Coronary artery (tissue), 2 donors: ENCODE measurements around the gene KLF14.
"Not testable (repeated sequence)": the region's sequence is repeated elsewhere in the genome, so short reads cannot be mapped to it uniquely, and the experiment has no call there.

Source experiments
- DNase-seq: peaks from one replicate; pipeline ENCODE4 v3.0.0-alpha.2; 2017; ENCODE audit warnings: low spot score
- H3K27ac ChIP-seq, 2 donors: fragments of 200-600 bp; sonication (generic); one replicate each; pipeline ENCODE4 v1.5.1; 2016 to 2019
- H3K4me3 ChIP-seq: fragments of 200-600 bp; sonication (generic); 2 replicates; pipeline ENCODE4 v1.5.1; 2016; ENCODE audit warnings: mild to moderate bottlenecking, moderate library complexity
- CTCF ChIP-seq: fragments of 200-600 bp; sonication (generic); IDR thresholded peaks from one replicate; pipeline ENCODE4 v1.5.1; 2019; ENCODE audit warnings: antibody characterized with exemption

Gene KLF14

GRCh38 chr7:130695840-130696239 lies 38.2 kb downstream of the KLF14 start:
- Histone ChIP-seq H3K4me3 (no peak overlapping the region), H3K27ac (no peak overlapping the region)
- no peak for DNase-seq
- no peak for TF ChIP-seq CTCF

GRCh38 chr7:130692396-130692795 lies 41.6 kb downstream of the KLF14 start:
- H3K4me3 ChIP-seq, DNase-seq, H3K27ac ChIP-seq: not testable (repeated sequence)

GRCh38 chr7:130689683-130690082 lies 44.3 kb downstream of the KLF14 start:
- H3K27ac ChIP-seq: no peak overlapping the region
- no peak for TF ChIP-seq CTCF
- no peak overlapping the region for H3K4me3 ChIP-seq
- DNase-seq: no peak

GRCh38 chr7:130683026-130683425 lies 51.0 kb downstream of the KLF14 start:
- H3K27ac ChIP-seq: no peak overlapping the region
- TF ChIP-seq CTCF: no peak
- H3K4me3 ChIP-seq: no peak overlapping the region

More at GRCh38 chr7:130683026-130683425, 51.0 kb downstream of the KLF14 start:
- no peak for DNase-seq
